ENCODE measurements around the gene DPF3. TPM values are rescaled to one million over a fixed set of nuclear protein-coding genes. Genes with fewer than 3 reads are reported as not detected.

DPF3 gene
- total and polyA plus RNA-seq, 2 of the 13 experiments (the other 11 are each of a cell fraction or from before 2014, with no cell fraction given), result 0.09 to 0.60 TPM

DNA sequence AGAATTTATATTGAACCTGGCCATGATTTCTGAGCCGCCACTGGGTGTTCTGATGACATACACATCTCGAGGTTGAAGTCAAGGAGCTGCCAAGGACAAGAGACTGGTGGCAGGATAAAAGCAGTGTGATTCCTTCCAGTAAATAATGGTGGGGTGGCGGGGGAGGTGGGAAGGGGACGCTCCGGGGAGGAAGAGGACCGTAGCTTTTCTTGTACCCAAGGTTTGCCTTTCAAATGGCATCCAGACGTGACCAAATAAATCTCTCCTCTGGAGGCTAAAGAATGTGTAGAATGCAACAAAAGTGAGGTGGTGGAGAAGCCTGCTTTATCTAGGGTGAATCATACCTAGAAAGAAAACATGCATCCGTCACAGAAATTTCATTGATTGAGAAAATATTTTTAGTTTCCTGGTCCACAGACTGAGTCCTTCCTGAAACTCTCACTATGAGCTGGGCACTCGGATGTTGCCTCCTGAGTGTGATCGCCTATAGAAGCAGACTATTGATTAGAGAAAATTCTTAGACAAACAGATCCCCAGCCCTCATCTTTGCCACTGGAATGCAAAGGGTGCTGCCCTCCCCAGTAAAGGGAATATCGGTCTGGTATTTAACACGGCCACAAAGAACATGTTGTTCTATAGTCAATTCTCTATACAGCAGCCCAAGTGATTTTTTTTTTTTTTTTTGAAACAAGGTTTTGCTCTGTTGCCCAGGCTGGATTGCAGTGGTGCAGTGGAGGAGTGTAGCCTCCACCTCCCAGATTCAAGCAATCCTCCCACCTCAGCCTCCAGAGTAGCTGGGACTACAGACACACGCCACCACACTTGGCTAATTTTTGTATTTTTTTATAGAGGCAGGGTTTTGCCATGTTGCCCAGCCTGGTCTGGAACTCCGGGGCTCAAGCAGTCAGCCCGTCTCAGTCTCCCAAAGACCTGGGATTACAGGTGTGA, 112.1 kb downstream of the DPF3 start (continued):
- TF ChIP-seq MIXL1 (CRISPR knock-in tag; IDR thresholded peaks at IDR 0.05), result 0 out of 2 replicates have a peak, but pooled peaks have one; percentile 24
- peak; percentile 14; the same call in 1 of the 2 replicates for TF ChIP-seq FOXA3 (CRISPR knock-in tag; IDR thresholded peaks at IDR 0.05)
- TF ChIP-seq ERF (CRISPR knock-in tag; IDR thresholded peaks at IDR 0.05), result 0 out of 2 replicates have a peak, but pooled peaks have one; percentile 18
- peak; percentile 25; the same call in 1 of the 2 replicates for TF ChIP-seq ZNF556 (CRISPR knock-in tag; IDR thresholded peaks at IDR 0.05; ENCODE audit: borderline replicate concordance)
- TF ChIP-seq DPF2 (CRISPR knock-in tag; IDR thresholded peaks at IDR 0.05; ENCODE audit: borderline replicate concordance, low read depth), result no peak; the same call in 1 of the 2 replicates
- TF ChIP-seq, protein P1, sequence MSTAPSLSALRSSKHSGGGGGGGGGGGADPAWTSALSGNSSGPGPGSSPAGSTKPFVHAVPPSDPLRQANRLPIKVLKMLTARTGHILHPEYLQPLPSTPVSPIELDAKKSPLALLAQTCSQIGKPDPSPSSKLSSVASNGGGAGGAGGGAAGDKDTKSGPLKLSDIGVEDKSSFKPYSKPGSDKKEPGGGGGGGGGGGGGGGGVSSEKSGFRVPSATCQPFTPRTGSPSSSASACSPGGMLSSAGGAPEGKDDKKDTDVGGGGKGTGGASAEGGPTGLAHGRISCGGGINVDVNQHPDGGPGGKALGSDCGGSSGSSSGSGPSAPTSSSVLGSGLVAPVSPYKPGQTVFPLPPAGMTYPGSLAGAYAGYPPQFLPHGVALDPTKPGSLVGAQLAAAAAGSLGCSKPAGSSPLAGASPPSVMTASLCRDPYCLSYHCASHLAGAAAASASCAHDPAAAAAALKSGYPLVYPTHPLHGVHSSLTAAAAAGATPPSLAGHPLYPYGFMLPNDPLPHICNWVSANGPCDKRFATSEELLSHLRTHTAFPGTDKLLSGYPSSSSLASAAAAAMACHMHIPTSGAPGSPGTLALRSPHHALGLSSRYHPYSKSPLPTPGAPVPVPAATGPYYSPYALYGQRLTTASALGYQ (CRISPR knock-in tag; IDR thresholded peaks at IDR 0.05), result no peak
- peak; percentile 58; the same call in 1 of the 2 replicates for TF ChIP-seq HDAC1 (CRISPR knock-in tag; IDR thresholded peaks at IDR 0.05)
- TF ChIP-seq MED8 (CRISPR knock-in tag; IDR thresholded peaks at IDR 0.05; ENCODE audit: insufficient replicate concordance), result no peak
- peak; percentile 29; the same call in 1 of the 2 replicates for TF ChIP-seq SMC3 (IDR thresholded peaks at IDR 0.05; ENCODE audit: low read length)
- TF ChIP-seq SRSF4 (IDR thresholded peaks at IDR 0.05; ENCODE audit: low read depth, low read length, poor library complexity, severe bottlenecking), result no peak
- TF ChIP-seq, protein P2, sequence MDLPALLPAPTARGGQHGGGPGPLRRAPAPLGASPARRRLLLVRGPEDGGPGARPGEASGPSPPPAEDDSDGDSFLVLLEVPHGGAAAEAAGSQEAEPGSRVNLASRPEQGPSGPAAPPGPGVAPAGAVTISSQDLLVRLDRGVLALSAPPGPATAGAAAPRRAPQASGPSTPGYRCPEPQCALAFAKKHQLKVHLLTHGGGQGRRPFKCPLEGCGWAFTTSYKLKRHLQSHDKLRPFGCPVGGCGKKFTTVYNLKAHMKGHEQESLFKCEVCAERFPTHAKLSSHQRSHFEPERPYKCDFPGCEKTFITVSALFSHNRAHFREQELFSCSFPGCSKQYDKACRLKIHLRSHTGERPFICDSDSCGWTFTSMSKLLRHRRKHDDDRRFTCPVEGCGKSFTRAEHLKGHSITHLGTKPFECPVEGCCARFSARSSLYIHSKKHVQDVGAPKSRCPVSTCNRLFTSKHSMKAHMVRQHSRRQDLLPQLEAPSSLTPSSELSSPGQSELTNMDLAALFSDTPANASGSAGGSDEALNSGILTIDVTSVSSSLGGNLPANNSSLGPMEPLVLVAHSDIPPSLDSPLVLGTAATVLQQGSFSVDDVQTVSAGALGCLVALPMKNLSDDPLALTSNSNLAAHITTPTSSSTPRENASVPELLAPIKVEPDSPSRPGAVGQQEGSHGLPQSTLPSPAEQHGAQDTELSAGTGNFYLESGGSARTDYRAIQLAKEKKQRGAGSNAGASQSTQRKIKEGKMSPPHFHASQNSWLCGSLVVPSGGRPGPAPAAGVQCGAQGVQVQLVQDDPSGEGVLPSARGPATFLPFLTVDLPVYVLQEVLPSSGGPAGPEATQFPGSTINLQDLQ (CRISPR knock-in tag; IDR thresholded peaks at IDR 0.05), result no peak
- no peak for TF ChIP-seq CBX5 (CRISPR knock-in tag; IDR thresholded peaks at IDR 0.05; ENCODE audit: borderline replicate concordance)
- TF ChIP-seq, protein P3, sequence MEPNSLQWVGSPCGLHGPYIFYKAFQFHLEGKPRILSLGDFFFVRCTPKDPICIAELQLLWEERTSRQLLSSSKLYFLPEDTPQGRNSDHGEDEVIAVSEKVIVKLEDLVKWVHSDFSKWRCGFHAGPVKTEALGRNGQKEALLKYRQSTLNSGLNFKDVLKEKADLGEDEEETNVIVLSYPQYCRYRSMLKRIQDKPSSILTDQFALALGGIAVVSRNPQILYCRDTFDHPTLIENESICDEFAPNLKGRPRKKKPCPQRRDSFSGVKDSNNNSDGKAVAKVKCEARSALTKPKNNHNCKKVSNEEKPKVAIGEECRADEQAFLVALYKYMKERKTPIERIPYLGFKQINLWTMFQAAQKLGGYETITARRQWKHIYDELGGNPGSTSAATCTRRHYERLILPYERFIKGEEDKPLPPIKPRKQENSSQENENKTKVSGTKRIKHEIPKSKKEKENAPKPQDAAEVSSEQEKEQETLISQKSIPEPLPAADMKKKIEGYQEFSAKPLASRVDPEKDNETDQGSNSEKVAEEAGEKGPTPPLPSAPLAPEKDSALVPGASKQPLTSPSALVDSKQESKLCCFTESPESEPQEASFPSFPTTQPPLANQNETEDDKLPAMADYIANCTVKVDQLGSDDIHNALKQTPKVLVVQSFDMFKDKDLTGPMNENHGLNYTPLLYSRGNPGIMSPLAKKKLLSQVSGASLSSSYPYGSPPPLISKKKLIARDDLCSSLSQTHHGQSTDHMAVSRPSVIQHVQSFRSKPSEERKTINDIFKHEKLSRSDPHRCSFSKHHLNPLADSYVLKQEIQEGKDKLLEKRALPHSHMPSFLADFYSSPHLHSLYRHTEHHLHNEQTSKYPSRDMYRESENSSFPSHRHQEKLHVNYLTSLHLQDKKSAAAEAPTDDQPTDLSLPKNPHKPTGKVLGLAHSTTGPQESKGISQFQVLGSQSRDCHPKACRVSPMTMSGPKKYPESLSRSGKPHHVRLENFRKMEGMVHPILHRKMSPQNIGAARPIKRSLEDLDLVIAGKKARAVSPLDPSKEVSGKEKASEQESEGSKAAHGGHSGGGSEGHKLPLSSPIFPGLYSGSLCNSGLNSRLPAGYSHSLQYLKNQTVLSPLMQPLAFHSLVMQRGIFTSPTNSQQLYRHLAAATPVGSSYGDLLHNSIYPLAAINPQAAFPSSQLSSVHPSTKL (CRISPR knock-in tag; IDR thresholded peaks at IDR 0.05), result peak; percentile 82
- TF ChIP-seq CREB1 (IDR thresholded peaks at IDR 0.05), result no peak
- TF ChIP-seq CREB1 (CRISPR knock-in tag; IDR thresholded peaks at IDR 0.05), result peak; percentile 55; the same call in 1 of the 2 replicates
- TF ChIP-seq NR2F6 (IDR thresholded peaks at IDR 0.05), result peak; percentile 53; the same call in 1 of the 2 replicates
- peak; percentile 35; the same call in 1 of the 2 replicates for TF ChIP-seq NR2F6 (CRISPR knock-in tag; IDR thresholded peaks at IDR 0.05)
- TF ChIP-seq, protein P4, sequence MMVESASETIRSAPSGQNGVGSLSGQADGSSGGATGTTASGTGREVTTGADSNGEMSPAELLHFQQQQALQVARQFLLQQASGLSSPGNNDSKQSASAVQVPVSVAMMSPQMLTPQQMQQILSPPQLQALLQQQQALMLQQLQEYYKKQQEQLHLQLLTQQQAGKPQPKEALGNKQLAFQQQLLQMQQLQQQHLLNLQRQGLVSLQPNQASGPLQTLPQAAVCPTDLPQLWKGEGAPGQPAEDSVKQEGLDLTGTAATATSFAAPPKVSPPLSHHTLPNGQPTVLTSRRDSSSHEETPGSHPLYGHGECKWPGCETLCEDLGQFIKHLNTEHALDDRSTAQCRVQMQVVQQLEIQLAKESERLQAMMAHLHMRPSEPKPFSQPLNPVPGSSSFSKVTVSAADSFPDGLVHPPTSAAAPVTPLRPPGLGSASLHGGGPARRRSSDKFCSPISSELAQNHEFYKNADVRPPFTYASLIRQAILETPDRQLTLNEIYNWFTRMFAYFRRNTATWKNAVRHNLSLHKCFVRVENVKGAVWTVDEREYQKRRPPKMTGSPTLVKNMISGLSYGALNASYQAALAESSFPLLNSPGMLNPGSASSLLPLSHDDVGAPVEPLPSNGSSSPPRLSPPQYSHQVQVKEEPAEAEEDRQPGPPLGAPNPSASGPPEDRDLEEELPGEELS (CRISPR knock-in tag; IDR thresholded peaks at IDR 0.05), result peak; percentile 41; the same call in 1 of the 2 replicates
